Right cardiac atrium (tissue), 5 donors: Measurements from ENCODE around the gene TMTC2. TPM values are rescaled to one million over a fixed set of nuclear protein-coding genes. Genes with fewer than 3 reads are reported as not detected.

ENCODE experiments used
- ATAC-seq, 2 donors: fragments of 200-7000 bp; cut with Tn5 transposase; one replicate each; pipeline versions ENCODE4 v1.8.0 to v1.9.1; 2020; ENCODE audit warnings: moderate library complexity in 2 of 2, mild to moderate bottlenecking in 1 of 2
- DNase-seq, 3 donors: peaks; one replicate each; pipeline ENCODE4 v3.0.0-alpha.2; 2020
- H3K27ac ChIP-seq: one replicate; pipeline ENCODE4 v1.5.1; 2013; ENCODE audit warnings: mild to moderate bottlenecking, low read length, control low read depth, moderate library complexity
- H3K27me3 ChIP-seq: one replicate; pipeline ENCODE4 v1.6.1; 2013; ENCODE audit not compliant: control insufficient read depth, insufficient read depth
- H3K4me1 ChIP-seq: one replicate; pipeline ENCODE4 v1.6.1; 2013; ENCODE audit warnings: low read length; ENCODE audit not compliant: control insufficient read depth, insufficient read depth
- H3K4me3 ChIP-seq: one replicate; pipeline ENCODE4 v1.5.1; 2013; ENCODE audit warnings: low read length, control low read depth
- H3K9me3 ChIP-seq: one replicate; pipeline ENCODE4 v1.6.1; 2013; ENCODE audit warnings: low read length; ENCODE audit not compliant: control insufficient read depth
- WGBS: extraction: QIAGEN DNeasy Blood & Tissue Kit; methylation state at CpG from one replicate; pipeline ENCODE4 v1.1.7; 2013; 5-methylcytosine and 5-hydroxymethylcytosine counted together
- intact Hi-C, 4 donors: fragments of 100-400 bp; cut with DNase I; formaldehyde crosslinking; loops; one replicate each; pipeline versions ENCODE4 v1.11.0 to v1.14.0; 2022 to 2023
- long read RNA-seq, 4 donors: library from polyadenylated mRNA; unstranded; transcript quantifications; one replicate each; pipeline ENCODE4 v2.0.0, GENCODE V29; 2020 to 2021
- polyA plus RNA-seq: library from polyadenylated mRNA; stranded (reverse); fragments of 200-250 nt; gene quantifications from one replicate; pipeline ENCODE4 v1.2.3, GENCODE V29; 2013
- total RNA-seq, 4 donors: library from RNA; stranded (reverse); fragmentation: NEBNext Ultra II Directional; extraction: Animal tissue kit (Norgen Biotek cat#: 25700); gene quantifications; one replicate each; pipeline ENCODE4 v1.2.1, GENCODE V29; 2021
- donor health status: healthy with polysubstance abuse.
- donor health status: DM: no; HTN: yes; CAD: no.
- donor health status: DM: no; HTN: no; CAD: no.
- donor health status: DM: no; HTN: yes; CAD: no; lungs with severe emphysema.
- donor health status: DM: yes; HTN: yes; CAD: no.

TMTC2 gene
- total RNA-seq (1 to 10 TPM; 2.7 to 5.3 (median 3.1) TPM), polyA plus RNA-seq (1.6 TPM)
- long read RNA-seq, donor 1, partial matches to known transcripts: 1 of 1 reads
- long read RNA-seq, donor 1, other reads (novel, unspliced or antisense): 0 of 1 reads
- long read RNA-seq, donor 2, partial matches to known transcripts: 1 of 1 reads
- long read RNA-seq, donor 2, other reads (novel, unspliced or antisense): 0 of 1 reads
- long read RNA-seq, donor 3, partial matches to known transcripts: 2 of 2 reads
- long read RNA-seq, donor 3, other reads (novel, unspliced or antisense): 0 of 2 reads
- long read RNA-seq, donor 4, partial matches to known transcripts: 0 of 1 reads
- long read RNA-seq, donor 4, other reads (novel, unspliced or antisense): 1 of 1 reads

GRCh38 chr12:82686168-82687020 is at the start of gene TMTC2:
TMTC2 (plus strand) TSS chr12:82686906.
- WGBS: under 1% methylated on average over 39 of the region's 39 CpGs
- Histone ChIP-seq H3K27me3 (no peaks in the 10 kb centered on the region), H3K4me1 (no peaks in the 10 kb centered on the region), H3K4me3 (peak within 1 kb of the TSS; percentile 73), H3K27ac (peak within 1 kb of the TSS; percentile 83), H3K9me3 (no peaks in the 10 kb centered on the region)
- intact Hi-C loops: no loop called here
- ATAC-seq: peak; percentile 99 to 100
- DNase-seq: peak; percentile 92 to 96 (median 96)

- ATAC-seq (no peak), DNase-seq (no peak)
- Histone ChIP-seq H3K27me3 (no peaks in the 10 kb centered on the region), H3K4me3 (no peak overlapping the region), H3K27ac (no peak overlapping the region), H3K9me3 (peaks cover 3% of the 10 kb centered on the region), H3K4me1 (no peaks in the 10 kb centered on the region)
- intact Hi-C loops: no loop called here
- 97% methylated on average over 1 of the region's 1 CpG for WGBS
Measured at GRCh38 chr12:82638324-82638723, 48.4 kb upstream of the TMTC2 start.

GRCh38 chr12:82644896-82645295 is 41.8 kb upstream of the TMTC2 start:
- Histone ChIP-seq H3K27ac (no peak overlapping the region), H3K4me1 (no peaks in the 10 kb centered on the region), H3K4me3 (no peak overlapping the region), H3K27me3 (no peaks in the 10 kb centered on the region), H3K9me3 (no peaks in the 10 kb centered on the region)
- DNase-seq (no peak), ATAC-seq (no peak)
- 53% methylated on average over 2 of the region's 2 CpGs for WGBS
- intact Hi-C loops: no loop called here

- Histone ChIP-seq H3K4me1 (no peaks in the 10 kb centered on the region), H3K9me3 (no peaks in the 10 kb centered on the region), H3K27ac (no peak overlapping the region), H3K27me3 (no peaks in the 10 kb centered on the region), H3K4me3 (no peak overlapping the region)
- DNase-seq: no peak
- intact Hi-C loops: no loop called here
- no peak for ATAC-seq
Measured at GRCh38 chr12:82645414-82645813, 41.3 kb upstream of the TMTC2 start.

- 82% methylated on average over 4 of the region's 4 CpGs for WGBS
- intact Hi-C loops: no loop called here
Measured at GRCh38 chr12:82647853-82648252, 38.9 kb upstream of the TMTC2 start.

GRCh38 chr12:82648259-82648909 is 38.3 kb upstream of the TMTC2 start:
- no peak overlapping the region for H3K27ac ChIP-seq
- intact Hi-C loops: no loop called here
- ATAC-seq (no peak), DNase-seq (no peak)
- H3K4me3 ChIP-seq: no peak overlapping the region
- H3K4me1 ChIP-seq: no peaks in the 10 kb centered on the region
- WGBS: 87% methylated on average over 5 of the region's 5 CpGs
- H3K9me3 ChIP-seq: no peaks in the 10 kb centered on the region
- H3K27me3 ChIP-seq: no peaks in the 10 kb centered on the region

More at GRCh38 chr12:82647853-82648252, 38.9 kb upstream of the TMTC2 start:
- H3K27ac ChIP-seq: no peak overlapping the region
- no peaks in the 10 kb centered on the region for H3K4me1 ChIP-seq
- ATAC-seq (no peak), DNase-seq (no peak)
- H3K9me3 ChIP-seq: no peaks in the 10 kb centered on the region
- H3K27me3 ChIP-seq: no peaks in the 10 kb centered on the region
- H3K4me3 ChIP-seq: no peak overlapping the region

GRCh38 chr12:82650627-82651337 is 35.9 kb upstream of the TMTC2 start:
- no peaks in the 10 kb centered on the region for H3K27me3 ChIP-seq
- ATAC-seq (peak; percentile 77 to 100), DNase-seq (peak in 2 of 3 donors; percentile 61 to 69)
- 36% methylated on average over 3 of the region's 3 CpGs for WGBS
- no peaks in the 10 kb centered on the region for H3K9me3 ChIP-seq
- H3K4me1 ChIP-seq: no peaks in the 10 kb centered on the region
- H3K4me3 ChIP-seq: no peak overlapping the region
- no peak overlapping the region for H3K27ac ChIP-seq
- intact Hi-C loops: no loop called here

GRCh38 chr12:82651489-82651888 is 35.2 kb upstream of the TMTC2 start:
- Histone ChIP-seq H3K4me3 (no peak overlapping the region), H3K4me1 (no peaks in the 10 kb centered on the region), H3K9me3 (no peaks in the 10 kb centered on the region), H3K27me3 (no peaks in the 10 kb centered on the region), H3K27ac (no peak overlapping the region)
- 88% methylated on average over 4 of the region's 4 CpGs for WGBS
- intact Hi-C loops: no loop called here
- DNase-seq (no peak), ATAC-seq (no peak)

- no peak for DNase-seq
- 88% methylated on average over 1 of the region's 1 CpG for WGBS
Measured at GRCh38 chr12:82652071-82652470, 34.6 kb upstream of the TMTC2 start.

GRCh38 chr12:82655751-82656150 is 31.0 kb upstream of the TMTC2 start:
- no peak for ATAC-seq
- no peak overlapping the region for H3K27ac ChIP-seq
- no peak for DNase-seq

More at GRCh38 chr12:82652071-82652470, 34.6 kb upstream of the TMTC2 start:
- no peak overlapping the region for H3K4me3 ChIP-seq
- intact Hi-C loops: no loop called here
- H3K4me1 ChIP-seq: no peaks in the 10 kb centered on the region
- H3K9me3 ChIP-seq: no peaks in the 10 kb centered on the region
- no peak for ATAC-seq
- H3K27me3 ChIP-seq: no peaks in the 10 kb centered on the region
- H3K27ac ChIP-seq: no peak overlapping the region

More at GRCh38 chr12:82655751-82656150, 31.0 kb upstream of the TMTC2 start:
- no peaks in the 10 kb centered on the region for H3K4me1 ChIP-seq
- no peaks in the 10 kb centered on the region for H3K9me3 ChIP-seq
- 51% methylated on average over 4 of the region's 4 CpGs for WGBS
- intact Hi-C loops: no loop called here
- no peak overlapping the region for H3K4me3 ChIP-seq
- no peaks in the 10 kb centered on the region for H3K27me3 ChIP-seq
